NCI-H2227 (cell line): Measurements from ENCODE around the gene LRRC4C.
"Not testable (repeated sequence)": the region's sequence is repeated elsewhere in the genome, so short reads cannot be mapped to it uniquely, and the experiment has no call there.

Experiments
- DNase-seq: peaks from one replicate; lab custom pipeline; 2025; ENCODE audit not compliant: unreplicated experiment; lab: John Stamatoyannopoulos, UW

The LRRC4C gene

DNA sequence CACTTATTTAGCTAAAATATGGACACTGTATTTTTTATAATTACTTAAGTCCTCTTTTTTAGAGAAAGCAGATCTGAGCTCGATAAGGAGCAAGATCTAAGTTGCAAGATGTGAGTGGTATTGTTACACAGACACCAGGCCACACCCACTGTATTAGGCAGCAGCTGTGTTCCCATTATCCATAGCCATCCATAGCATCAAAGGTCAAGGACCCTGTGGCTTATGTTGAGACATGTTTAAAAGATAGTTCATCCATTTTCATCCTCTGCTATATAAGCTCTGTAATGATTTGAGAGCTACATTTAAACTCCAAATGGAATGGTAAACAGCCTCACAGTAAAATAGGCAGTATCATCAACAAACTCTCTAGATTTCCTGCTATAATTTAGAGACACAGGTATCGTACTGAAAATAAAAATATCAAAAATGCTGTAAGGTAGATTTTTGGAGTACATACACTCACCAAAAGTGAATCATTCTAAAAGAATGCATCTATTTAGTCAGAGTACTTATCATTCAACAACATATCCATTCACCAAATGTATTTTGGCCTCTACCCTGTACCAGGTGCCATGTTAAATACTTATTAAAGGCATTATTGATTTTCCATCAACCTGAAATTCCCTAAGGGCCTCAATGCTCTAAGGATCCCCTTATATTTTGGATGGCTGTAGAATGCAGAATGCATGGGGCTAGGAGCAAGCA is 574.0 kb downstream of the LRRC4C start:
- no peak for DNase-seq

DNA sequence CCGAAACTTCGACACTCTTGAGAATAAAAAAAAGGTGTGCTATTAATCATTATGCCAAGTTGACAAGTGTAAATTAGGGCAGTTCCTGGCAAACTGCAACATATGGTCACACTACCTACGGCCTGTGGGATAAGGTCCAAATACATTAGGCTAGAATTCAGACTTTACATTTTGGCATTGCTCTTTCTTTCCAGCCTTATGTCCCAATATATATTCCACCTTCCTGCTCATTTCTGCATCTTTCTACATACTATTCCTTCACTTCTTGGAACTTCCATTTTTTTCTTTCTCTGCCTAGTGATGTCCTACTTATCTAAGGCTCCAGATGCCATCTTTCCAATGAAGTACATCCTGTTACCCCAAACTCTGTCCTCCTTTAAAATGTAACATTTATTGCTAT is 577.2 kb downstream of the LRRC4C start:
- DNase-seq: no peak

DNA sequence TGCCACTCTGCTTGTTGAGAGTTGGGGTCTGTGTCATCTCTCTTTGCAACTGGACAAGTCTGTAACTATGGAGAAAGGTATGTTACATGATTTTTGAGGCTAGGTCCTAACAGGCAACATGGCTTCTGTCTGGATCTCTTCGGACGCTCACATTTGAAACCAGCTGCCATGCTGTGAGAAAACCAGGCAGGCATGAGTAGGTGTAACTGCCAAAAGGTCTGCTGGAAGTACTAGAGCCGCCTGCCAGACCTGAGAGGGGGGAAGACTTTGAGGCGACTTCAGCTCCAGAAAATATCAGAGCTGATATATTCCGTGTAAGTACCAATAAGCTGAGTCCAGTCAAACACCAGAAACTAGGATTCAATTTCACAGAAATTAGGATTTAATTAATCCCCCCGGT is 579.5 kb downstream of the LRRC4C start:
- no peak for DNase-seq

DNA sequence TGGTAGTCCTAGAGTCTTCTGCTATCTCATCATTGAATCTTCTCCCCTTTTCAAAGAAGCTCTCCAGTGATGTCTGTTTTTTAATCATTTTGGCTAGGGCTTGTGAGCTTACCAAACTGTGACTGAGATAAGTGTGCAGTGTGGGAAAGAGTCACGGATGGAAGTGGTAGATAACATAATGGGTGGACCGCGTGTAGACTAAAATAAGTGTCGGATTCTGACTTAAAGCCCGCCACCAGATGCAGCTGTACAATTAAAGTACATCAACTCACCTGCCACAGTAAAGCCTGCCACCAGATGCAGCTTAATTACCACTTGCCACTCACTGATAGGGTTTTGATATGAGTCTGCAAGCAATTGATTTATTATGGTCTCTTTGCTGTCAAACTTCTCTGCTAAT is 581.5 kb downstream of the LRRC4C start:
- no peak for DNase-seq

DNA sequence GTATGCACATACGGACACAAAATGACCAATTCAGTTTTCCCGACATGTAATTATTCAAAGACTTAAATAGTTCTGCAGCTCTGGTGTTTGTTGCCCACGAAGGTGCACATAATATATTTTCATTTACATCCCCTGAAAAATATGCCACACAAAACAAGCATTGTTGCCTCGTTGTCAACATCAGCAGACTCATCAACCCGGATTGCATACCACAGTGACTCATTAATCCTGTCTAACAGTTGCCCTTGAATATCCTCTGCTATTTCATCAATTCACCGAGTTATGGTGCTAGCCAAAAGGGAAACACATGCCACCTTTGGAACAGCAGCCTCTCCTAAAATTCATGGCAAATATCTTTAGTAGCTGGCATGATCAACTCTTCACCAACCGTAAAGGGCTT is 582.2 kb downstream of the LRRC4C start:
- DNase-seq: no peak

DNA sequence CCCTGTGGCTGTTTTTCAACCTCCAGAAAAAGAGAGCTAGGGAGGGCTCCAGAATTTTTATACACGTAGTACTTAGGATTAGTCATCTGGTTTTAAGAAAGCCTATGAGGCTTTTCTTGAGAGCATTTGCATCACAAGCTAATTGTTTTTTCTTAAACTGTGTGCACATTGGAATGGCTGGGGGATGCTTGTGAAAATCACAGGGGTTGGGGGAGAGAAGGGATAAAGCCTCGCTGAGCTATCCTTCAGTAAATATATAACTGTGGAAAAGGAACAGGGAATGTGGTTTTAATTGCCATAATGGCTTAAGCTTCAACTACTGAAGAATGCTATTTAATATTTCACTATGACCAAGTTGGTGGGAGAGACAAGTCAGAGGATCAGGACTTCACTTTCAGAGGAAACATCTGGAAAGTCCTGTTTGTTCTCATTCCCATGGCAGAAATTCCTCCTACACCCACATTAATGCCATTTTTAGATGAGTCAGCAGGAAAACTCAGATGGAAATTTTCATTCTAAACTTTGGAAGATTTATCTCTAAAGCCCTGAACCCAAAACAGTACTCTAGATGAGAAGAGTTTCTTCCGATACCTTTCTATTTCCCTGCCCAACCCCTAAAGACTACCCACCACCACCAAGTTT is 591.3 kb downstream of the LRRC4C start:
- DNase-seq: no peak

DNA sequence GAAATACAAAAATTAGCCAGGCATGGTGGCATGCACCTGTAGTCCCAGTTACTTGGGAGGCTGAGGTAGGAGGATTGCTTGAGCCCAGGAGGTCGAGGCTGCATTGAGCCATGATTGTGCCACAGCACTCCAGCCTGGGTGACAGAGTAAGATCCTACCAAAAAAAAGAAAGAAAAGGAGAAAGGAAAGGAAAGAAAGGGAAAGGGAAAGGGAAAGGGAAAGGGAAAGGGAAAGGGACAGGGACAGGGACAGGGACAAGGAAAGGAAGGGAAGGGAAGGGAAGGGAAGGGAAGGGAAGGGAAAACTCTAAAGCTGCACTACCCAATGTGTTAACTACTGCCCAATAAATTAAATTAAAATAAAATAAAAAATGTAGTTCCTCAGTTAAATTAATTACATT is 601.7 kb downstream of the LRRC4C start:
- DNase-seq: not testable (repeated sequence)

DNA sequence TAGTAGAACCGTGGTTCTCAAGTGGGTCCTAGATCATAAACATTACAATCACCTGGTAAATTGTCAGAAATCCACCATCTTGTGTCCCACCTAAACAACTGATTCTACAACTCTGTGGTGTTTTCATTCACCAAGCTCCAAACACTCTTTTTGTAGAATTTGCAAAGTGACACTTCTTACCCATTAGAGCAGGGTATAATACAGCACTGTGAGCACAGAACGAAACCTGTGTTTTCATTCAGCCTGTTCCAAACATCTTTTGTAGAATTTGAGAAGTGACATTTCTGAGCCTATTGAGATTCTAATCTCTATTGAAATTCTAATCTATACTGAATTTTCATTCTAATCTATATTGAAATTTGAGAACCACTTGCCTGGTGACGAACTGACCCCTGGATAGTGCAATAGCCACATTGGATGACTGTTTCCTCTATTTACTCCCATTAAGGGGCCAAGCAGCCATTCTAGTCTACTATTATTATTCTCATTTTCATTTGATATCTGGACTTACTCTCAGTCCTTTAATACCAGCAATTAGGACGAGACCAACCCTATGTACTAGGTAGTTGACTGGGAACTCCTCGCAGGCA is 616.6 kb downstream of the LRRC4C start:
- DNase-seq: no peak

DNA sequence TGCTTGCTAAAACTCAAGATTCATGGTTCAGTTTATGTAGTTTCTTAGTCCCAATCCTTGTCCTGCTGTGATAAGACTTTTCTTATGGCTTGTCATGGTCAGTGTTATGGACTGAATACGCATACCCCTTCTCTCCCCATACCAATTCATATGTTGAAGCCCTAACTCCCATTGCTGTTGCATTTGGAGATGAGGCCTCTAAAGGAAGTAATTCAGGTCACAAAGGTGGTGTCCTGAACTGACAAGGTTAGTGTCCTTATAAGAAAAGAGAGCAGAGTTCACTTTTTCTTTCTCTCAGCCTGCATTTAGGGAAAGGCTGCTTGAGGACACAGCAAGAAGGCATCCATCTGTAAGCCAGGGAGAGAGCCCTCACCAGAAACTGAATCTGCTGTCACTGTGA is 618.2 kb downstream of the LRRC4C start:
- no peak for DNase-seq

DNA sequence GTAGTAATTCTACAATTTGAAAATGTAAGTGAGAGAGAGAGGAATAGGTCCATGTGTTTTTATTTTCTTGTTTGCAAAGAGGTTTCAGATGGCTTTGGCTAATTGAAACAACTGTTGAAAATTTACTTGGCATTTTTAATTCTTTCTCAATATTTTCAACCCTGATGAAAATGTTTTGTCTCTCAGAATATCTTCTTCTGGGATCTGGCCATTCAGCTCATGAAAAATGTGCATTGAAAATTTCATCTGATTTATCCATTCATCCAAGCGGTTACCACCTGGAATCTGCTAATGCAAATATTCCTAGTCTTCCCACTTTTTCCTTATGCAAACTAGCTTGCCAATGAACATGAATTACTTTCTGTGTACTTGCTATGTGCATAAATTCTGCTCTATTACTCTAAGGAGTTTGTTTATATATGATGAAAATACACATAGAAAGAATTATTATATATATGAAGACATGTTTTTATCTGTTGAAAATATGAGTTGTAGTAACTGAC is 621.2 kb downstream of the LRRC4C start:
- no peak for DNase-seq

DNA sequence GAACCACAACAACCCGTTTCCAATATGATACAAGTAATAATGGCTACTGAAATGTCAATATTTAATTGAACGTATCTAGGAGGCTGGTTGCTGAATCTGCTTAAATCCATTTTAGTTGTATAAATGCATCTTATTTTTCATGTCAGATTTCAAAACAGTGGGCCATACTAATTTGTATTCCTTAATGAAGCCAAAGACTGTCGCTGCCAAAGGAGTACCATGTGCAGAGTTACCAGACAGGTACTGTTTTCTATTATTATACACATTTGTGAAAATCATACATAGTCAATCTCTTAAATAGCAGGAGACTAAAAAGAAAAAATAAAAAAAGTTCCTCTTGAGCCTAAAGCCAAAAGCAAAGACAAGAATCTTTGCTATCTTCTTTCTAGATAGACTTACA is 632.3 kb downstream of the LRRC4C start:
- no peak for DNase-seq

DNA sequence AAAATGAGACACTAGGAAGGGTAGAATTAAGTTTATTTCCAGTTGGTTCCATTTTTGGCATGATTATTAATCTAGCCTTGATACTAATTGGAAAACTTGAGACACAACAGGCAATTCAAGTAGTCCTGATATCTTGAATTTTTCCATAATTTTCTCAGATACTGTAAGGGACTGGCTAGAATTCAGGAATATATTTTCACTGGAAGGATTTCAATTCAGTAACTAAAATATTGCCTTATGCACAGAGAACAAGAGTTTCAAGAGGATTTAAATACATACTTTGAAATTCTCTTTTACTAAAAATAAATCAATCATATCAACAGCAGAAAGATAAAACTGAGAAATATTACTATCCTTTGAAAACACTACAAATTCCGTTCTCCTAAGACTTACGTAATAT is 632.9 kb downstream of the LRRC4C start:
- no peak for DNase-seq

DNA sequence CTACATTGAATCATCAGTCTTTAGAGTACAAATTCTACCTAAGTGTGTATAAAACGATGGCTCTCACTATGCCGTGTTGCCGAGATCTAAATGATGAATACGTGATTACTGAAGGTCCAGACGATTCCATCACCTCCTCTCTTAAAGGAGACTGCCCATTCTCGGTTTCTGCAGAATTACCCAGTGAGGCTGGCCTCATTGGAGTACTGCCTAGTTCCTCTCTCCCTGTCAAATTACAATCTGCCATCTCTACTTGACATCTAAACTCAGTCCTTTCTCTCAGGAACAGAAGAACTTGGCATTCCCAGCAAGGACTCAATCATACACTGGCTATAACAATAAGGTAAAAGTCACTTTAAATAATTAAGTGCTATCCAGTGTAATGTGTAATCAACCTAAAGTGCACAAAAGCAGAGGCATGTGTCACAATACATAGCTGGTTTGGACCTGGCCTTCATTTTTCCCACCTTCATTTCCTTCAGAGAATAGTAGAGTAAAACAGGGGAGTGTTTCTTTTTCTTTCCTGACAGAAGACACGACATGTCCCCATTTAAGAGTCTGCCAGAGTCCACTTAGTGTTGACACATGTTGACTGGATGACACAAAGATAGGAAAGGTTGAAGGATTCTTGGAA is 634.1 kb downstream of the LRRC4C start:
- DNase-seq: no peak

DNA sequence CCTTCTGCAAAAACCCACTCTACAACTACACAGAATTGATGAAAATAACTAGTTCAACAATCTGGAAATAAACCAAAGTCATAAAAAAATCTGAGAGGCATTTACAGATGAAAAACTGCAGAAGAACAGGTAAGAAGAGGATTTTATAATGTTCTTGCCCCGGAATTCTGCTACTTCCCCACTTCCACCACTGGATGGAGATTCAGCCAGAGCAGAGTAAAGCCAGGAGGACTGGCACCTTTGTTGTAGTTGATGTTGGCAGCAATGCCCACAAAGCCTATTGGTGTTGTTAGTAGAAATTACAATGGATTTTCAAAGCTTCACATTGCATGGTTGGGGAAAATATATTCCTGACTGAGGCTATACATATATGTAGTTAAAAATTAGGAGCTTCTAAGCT is 640.2 kb downstream of the LRRC4C start:
- no peak for DNase-seq

DNA sequence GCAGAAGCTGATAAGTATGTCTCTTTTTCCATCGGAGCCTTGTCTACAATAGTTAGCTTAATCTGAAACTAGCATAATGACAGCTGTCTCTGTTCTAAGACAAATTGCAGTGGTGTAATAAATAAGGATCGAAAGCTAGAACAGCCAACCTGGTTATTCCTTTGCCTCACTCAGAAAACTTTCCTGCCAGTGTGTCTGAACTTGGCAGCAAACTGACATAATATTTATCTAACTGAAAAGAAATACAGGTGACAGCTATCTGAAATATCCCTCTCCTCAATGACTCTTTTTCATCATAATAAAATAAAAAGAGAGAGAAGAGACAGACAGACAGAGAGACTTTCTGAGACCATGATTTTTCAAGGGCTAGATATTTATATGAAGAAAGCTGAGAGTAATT is 642.5 kb downstream of the LRRC4C start:
- no peak for DNase-seq

DNA sequence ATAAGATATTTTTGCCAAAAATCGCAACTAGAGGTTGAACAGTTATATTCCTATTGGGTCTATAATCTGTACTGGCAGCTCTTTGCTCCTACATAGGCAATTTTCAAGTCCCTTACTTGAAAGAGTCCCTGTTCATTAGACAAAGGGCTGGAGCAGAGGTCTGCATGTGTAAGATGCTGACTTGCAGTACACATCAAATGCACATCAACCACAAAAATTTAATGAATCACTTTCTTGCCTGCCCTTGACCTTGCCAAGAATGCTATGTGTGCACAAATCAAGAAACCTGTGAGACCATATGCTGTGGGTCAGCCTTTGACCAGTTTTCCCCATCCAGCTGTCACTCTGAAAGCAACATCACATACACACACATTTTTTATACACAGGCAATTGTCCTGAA is 661.5 kb downstream of the LRRC4C start:
- no peak for DNase-seq

DNA sequence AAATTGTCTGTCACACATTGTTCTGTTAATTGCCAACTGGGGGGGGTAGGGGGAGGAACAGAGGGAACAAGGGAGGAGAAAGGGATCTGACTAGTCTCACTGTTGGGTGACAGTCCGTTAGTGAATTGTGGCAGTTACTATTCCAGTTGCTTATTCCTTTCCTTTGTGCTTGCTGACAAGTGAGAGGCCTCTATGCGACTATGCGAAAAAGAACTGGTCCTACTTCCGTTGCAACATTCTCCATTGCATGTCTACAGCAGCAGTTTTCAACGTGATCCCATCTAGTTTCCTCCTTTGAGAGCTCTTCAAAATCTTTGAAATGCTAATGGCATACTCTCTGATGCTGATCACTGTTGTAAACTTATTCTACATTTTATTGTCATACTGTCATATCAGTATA is 672.2 kb downstream of the LRRC4C start:
- no peak for DNase-seq

DNA sequence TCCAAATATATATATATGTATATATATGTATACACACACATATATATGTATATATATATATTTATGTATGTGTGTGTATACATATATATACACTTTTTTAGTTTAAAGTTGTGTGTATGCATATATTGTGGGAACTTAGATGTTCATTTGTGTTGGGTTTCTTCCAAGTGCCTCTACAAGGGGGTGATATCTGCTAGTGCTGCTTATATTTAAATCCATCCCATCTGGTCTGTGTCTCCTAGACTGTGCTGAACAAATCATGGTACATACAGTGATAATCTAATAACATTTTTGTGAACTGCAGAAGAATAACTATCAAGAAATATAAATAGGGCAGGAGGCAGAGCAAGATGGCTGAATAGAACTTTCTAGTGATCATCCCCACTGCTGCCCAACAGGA is 696.4 kb downstream of the LRRC4C start:
- DNase-seq: no peak

DNA sequence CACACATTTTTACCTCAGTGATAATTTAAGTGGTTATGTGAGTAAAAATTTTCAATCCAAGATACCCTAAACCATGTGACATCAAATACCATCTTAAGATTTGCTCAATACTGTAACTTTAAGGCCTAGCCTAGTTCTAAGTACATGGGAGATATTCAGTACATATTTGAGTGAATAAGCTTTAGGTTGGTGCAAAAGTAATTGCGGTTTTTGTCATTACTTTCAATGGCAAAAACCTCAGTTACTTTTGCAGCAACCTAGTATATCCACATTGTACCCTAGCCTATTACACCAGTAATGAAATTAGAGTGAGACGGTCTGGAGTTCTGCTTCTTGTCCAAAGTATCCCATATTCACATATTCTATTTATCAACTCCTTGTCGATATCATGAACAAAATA is 700.1 kb downstream of the LRRC4C start:
- DNase-seq: no peak

DNA sequence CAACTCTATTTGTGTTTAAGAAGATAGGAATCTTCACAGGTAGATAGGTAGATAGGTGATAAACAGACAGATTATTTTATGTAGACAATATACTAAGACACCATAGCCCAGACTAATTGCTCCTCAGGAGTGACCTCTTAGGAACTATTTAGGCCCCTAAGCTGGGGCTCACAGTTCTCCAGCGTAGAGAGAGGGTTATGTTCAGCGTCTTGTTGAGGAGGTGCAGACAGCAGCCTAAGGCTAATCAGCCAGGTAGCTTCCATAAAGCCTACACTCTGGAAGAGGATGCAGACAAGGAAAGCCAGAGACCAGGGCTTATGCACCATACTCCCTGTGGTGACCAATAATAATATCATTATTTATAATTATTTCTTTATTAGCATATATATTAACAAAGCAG is 705.2 kb downstream of the LRRC4C start:
- DNase-seq: no peak

DNA sequence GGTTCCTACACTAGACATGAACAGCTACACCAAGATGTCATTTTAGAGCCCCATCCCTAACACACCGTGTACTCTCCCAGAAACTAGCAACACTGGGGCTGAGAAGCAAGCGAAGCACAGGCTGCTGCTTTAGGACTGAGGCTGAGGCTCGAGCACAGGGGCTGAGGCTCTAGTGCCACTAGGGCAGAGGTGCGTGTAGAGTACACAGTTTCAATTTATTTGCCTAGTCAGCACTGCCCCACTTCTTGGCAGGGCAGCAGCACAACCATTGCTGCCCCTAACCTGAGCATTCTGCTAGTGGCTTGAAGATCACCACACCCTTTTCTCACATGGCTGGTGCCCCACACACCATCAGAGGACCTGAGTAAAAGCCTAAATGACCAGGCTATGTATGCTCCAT is 713.2 kb downstream of the LRRC4C start:
- DNase-seq: no peak

DNA sequence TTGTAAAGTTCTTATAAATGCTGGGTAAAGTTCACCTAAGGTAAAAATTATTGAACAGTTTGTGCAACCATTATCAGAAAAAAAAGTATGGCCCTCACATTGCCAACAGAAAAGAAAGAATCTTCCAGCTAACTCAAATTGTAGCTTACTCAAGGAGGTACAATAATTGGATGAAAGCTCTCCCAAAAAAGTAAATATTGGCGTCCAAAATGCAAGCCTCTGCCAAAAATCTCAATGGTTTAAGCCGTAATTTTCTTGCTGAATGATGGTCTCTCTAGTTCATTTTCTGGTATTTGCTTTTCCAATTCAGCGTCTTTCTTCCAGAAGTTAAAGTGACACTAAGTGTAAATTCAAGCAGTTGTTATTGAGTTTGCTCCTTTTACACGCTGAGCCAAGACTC is 727.3 kb downstream of the LRRC4C start:
- DNase-seq: no peak
